ENCODE data around the gene BTBD16. TPM values are rescaled to one million over a fixed set of nuclear protein-coding genes. Genes with fewer than 3 reads are reported as not detected.

BTBD16 gene
- total and polyA plus RNA-seq, 2 donors (not counting 1 experiment from before 2014, with no cell fraction given) = not detected

DNA sequence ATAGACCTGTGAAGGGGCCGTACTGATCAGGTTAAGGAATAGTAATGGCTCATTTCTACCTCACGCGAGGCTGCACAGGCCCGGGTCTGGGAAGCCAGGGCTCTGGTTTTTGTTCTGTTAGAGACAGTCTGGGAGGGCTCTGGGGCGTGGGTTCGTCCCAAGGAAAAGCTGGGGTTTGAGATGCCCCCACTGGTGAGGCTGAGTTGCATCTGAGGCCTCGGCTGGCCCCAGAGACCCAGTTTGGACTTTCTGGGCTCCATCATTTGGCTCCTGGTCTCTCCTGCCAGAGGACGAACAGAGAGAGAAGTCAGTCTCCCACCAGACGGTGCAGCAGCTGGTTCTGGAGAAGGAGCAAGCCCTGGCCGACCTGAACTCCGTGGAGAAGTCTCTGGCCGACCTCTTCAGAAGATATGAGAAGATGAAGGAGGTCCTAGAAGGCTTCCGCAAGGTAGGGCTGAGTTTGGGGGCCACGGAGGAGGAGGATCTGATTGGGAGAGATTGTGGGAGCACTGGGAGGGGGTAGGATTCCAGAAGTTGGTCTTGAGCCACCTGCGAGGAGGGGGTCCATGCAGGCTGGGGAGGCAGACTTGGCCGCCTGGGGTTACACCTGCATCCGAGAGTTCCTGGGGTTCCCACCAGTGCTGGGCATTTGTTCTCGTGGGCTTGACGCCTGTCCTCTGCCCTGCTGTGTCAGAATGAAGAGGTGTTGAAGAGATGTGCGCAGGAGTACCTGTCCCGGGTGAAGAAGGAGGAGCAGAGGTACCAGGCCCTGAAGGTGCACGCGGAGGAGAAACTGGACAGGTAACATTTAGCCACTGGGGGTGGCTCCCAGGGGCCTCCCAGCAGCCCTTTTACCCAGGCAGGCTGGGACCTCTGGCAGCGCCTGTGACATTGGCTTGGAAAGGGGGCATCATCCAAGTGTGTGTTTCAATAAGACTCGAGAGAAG lies 22.5 kb upstream of the BTBD16 start:
- Mint-ChIP-seq H3K27ac (no peak overlapping the region), H3K4me1 (no peaks in the 10 kb centered on the region), H3K27me3 (no peaks in the 10 kb centered on the region), H3K4me3 (no peak overlapping the region), H3K9me3 (ENCODE audit: insufficient read depth) (no peaks in the 10 kb centered on the region)
- DNase-seq (no peak), ATAC-seq (ENCODE audit: low read depth) (no peak)
- H3K27ac ChIP-seq (ENCODE audit: low read length in 2 of 2) = no peak overlapping the region
- H3K36me3 ChIP-seq (replicated peaks in 1 of 2; ENCODE audit: control extremely low read depth in 1 of 2, control insufficient read depth in 1 of 2, extremely low read depth in 1 of 2, insufficient read depth in 2 of 2, low read length in 1 of 2) = no peaks in the 10 kb centered on the region
- H3K27me3 ChIP-seq (replicated peaks in 1 of 4; ENCODE audit: control extremely low read depth in 1 of 4, control insufficient read depth in 3 of 4, insufficient read depth in 4 of 4, low read length in 3 of 4) = peaks cover 0 to 3% (median 0%) of the 10 kb centered on the region in 4 experiments
- no peak overlapping the region for H3K4me2 ChIP-seq (replicated peaks; ENCODE audit: low read depth, low read length, poor library complexity, severe bottlenecking)
- H3K9me3 ChIP-seq (ENCODE audit: control extremely low read depth in 1 of 3, control insufficient read depth in 2 of 3, insufficient read depth in 1 of 3, low read length in 2 of 3) = no peaks in the 10 kb centered on the region
- no peaks in the 10 kb centered on the region for H4K20me1 ChIP-seq (ENCODE audit: control insufficient read depth, insufficient read depth, low read length, poor library complexity, severe bottlenecking)
- intact Hi-C loops (cut with micrococcal nuclease) = no loop called here
- ChIA-PET POLR2A (no interaction called here), CTCF (no interaction called here)
- 85% methylated on average over 25 of the region's 25 CpGs for WGBS (ENCODE audit: insufficient coverage)
- no peaks in the 10 kb centered on the region for H3K79me2 ChIP-seq (ENCODE audit: control insufficient read depth, insufficient read depth, low read length)
- TF ChIP-seq, protein P1, sequence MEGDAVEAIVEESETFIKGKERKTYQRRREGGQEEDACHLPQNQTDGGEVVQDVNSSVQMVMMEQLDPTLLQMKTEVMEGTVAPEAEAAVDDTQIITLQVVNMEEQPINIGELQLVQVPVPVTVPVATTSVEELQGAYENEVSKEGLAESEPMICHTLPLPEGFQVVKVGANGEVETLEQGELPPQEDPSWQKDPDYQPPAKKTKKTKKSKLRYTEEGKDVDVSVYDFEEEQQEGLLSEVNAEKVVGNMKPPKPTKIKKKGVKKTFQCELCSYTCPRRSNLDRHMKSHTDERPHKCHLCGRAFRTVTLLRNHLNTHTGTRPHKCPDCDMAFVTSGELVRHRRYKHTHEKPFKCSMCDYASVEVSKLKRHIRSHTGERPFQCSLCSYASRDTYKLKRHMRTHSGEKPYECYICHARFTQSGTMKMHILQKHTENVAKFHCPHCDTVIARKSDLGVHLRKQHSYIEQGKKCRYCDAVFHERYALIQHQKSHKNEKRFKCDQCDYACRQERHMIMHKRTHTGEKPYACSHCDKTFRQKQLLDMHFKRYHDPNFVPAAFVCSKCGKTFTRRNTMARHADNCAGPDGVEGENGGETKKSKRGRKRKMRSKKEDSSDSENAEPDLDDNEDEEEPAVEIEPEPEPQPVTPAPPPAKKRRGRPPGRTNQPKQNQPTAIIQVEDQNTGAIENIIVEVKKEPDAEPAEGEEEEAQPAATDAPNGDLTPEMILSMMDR (IDR thresholded peaks at IDR 0.05) = no peak
- TF ChIP-seq EZH2 (IDR thresholded peaks at IDR 0.05; ENCODE audit: borderline replicate concordance, insufficient read depth, low read depth, low read length, poor library complexity, severe bottlenecking) = no peak
- H3K9ac ChIP-seq (ENCODE audit: low read length) = no peak overlapping the region
- no peak overlapping the region for H3K4me3 ChIP-seq (ENCODE audit: control extremely low read depth in 1 of 5, extremely low read depth in 1 of 5, insufficient read depth in 1 of 5, low read depth in 2 of 5, low read length in 4 of 5)
- H3K4me1 ChIP-seq (ENCODE audit: control insufficient read depth in 2 of 2, insufficient read depth in 2 of 2, low read length in 2 of 2) = no peaks in the 10 kb centered on the region
- no peak overlapping the region for H2AFZ ChIP-seq (ENCODE audit: insufficient read depth, low read depth, low read length, poor library complexity, severe bottlenecking)

DNA sequence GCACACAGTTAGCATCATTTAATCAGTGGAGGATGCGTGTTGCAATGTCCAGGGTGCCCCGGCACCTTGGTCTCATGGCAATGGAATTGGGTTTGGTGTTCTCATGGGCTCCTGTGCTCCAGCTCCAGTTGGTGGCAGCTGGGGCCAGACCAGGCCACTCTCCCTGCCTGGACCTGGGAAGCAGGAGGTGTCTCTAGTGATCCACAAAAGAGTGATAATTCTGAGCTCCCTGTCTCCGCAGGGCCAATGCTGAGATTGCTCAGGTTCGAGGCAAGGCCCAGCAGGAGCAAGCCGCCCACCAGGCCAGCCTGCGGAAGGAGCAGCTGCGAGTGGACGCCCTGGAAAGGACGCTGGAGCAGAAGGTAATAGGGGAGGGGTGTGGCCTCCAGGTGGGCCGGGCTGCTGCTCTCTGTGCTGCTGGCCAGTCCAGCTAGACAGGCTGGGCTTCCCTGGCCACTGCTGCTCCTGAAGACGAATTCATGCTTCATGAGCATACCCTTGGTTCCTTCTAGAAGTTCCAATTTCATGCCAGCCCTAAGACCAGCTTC lies 21.7 kb upstream of the BTBD16 start:
- Histone ChIP-seq H3K4me1 (ENCODE audit: control insufficient read depth in 2 of 2, insufficient read depth in 2 of 2, low read length in 2 of 2) (no peaks in the 10 kb centered on the region), H3K9ac (ENCODE audit: low read length) (no peak overlapping the region), H3K4me2 (replicated peaks; ENCODE audit: low read depth, low read length, poor library complexity, severe bottlenecking) (no peak overlapping the region), H3K27me3 (replicated peaks in 1 of 4; ENCODE audit: control extremely low read depth in 1 of 4, control insufficient read depth in 3 of 4, insufficient read depth in 4 of 4, low read length in 3 of 4) (peaks cover 0 to 3% (median 0%) of the 10 kb centered on the region in 4 experiments), H3K27ac (ENCODE audit: low read length in 2 of 2) (no peak overlapping the region), H3K9me3 (ENCODE audit: control extremely low read depth in 1 of 3, control insufficient read depth in 2 of 3, insufficient read depth in 1 of 3, low read length in 2 of 3) (no peaks in the 10 kb centered on the region), H4K20me1 (ENCODE audit: control insufficient read depth, insufficient read depth, low read length, poor library complexity, severe bottlenecking) (no peaks in the 10 kb centered on the region), H3K4me3 (ENCODE audit: control extremely low read depth in 1 of 5, extremely low read depth in 1 of 5, insufficient read depth in 1 of 5, low read depth in 2 of 5, low read length in 4 of 5) (no peak overlapping the region), H3K79me2 (ENCODE audit: control insufficient read depth, insufficient read depth, low read length) (no peaks in the 10 kb centered on the region), H3K36me3 (replicated peaks in 1 of 2; ENCODE audit: control extremely low read depth in 1 of 2, control insufficient read depth in 1 of 2, extremely low read depth in 1 of 2, insufficient read depth in 2 of 2, low read length in 1 of 2) (no peaks in the 10 kb centered on the region), H2AFZ (ENCODE audit: insufficient read depth, low read depth, low read length, poor library complexity, severe bottlenecking) (no peak overlapping the region)
- TF ChIP-seq, protein P1 (IDR thresholded peaks at IDR 0.05) = no peak
- no peak for TF ChIP-seq EZH2 (IDR thresholded peaks at IDR 0.05; ENCODE audit: borderline replicate concordance, insufficient read depth, low read depth, low read length, poor library complexity, severe bottlenecking)
- DNase-seq (no peak), ATAC-seq (ENCODE audit: low read depth) (no peak)
- Mint-ChIP-seq H3K9me3 (ENCODE audit: insufficient read depth) (no peaks in the 10 kb centered on the region), H3K27ac (no peak overlapping the region), H3K4me1 (no peaks in the 10 kb centered on the region), H3K4me3 (no peak overlapping the region), H3K27me3 (no peaks in the 10 kb centered on the region)
- POLR2A ChIA-PET = no interaction called here
- 93% methylated on average over 9 of the region's 11 CpGs for WGBS (ENCODE audit: insufficient coverage)
- CTCF ChIA-PET = no interaction called here
- intact Hi-C loops (cut with micrococcal nuclease) = no loop called here

Data from B cell (primary cell).